8988T (cell line): ENCODE measurements around the gene RAB8B.
"Not testable (repeated sequence)": the region's sequence is repeated elsewhere in the genome, so short reads cannot be mapped to it uniquely, and the experiment has no call there.

ENCODE experiments used
- DNase-seq: peaks from one replicate; pipeline ENCODE4 v3.0.0; 2011

RAB8B gene

GRCh38 chr15:63210151-63211091, 21.0 kb downstream of the RAB8B start:
- DNase-seq: no peak

GRCh38 chr15:63211092-63211490, 21.7 kb downstream of the RAB8B start:
- no peak for DNase-seq

DNA sequence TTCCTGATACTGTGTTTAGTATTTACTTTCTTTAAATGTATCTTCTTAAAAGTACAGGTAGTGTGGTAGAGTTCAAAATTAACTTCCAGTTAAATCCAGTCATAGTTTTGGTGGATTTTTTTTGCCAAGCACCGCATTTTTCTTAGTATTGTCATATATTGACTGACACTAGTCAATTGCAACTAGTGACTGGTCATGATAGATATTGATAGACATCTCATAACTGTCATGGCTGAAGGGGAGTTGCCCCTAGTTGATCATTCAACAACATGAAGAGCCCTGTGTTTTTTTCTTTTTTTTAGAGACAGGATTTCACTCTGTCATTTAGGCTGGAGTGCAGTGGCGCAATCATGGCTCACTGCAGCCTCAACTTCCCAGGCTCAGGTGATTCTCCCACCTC, 22.1 kb downstream of the RAB8B start:
- DNase-seq: no peak

- no peak for DNase-seq
Measured at GRCh38 chr15:63212050-63213004, 22.9 kb downstream of the RAB8B start.

GRCh38 chr15:63218100-63218808, 28.8 kb downstream of the RAB8B start:
- no peak for DNase-seq

GRCh38 chr15:63219196-63219710, 29.8 kb downstream of the RAB8B start:
- no peak for DNase-seq

- DNase-seq: no peak
Measured at GRCh38 chr15:63221346-63221745, 31.9 kb downstream of the RAB8B start.

DNA sequence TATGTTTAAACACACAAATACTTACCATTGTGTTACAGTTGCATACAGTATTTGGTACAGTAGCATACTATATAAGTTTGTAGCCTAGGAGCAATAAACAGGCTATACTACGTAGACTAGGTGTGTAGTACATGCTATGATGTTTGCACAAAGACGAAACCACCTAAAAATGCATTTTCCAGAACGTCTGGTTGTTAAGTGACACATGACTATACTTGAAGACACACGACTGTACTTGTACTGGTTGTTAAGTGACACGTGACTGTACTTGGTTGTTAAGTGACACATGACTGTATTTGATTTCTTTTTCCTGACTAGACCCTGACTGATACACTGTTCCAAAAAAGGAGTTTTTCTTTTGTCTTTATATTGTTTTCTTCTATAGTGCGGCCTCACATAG, 34.1 kb downstream of the RAB8B start:
- DNase-seq: no peak

- no peak for DNase-seq
Measured at GRCh38 chr15:63225381-63225780, 36.0 kb downstream of the RAB8B start.

- DNase-seq: no peak
Measured at GRCh38 chr15:63226155-63226883, 36.9 kb downstream of the RAB8B start.

DNA sequence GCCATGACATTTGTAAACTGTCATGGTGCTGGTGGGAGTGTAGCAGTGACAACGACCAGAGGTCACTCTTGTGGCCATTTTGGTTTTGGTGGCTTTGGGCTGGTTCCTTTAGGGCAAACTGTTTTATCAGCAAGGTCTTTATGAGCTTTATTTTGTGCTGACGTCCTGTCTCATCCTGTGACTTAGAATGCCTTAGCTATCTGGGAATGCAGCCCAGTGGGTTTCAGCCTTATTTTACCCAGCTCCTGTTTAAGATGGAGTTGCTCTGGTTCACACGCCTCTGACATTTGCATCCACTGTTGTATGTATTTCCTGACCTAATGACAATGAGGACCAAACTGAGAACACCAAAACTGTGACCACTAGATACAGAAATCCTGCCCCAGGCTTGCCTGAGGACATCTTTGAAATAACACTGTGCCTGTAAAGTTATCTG, 37.6 kb downstream of the RAB8B start:
- no peak for DNase-seq

DNA sequence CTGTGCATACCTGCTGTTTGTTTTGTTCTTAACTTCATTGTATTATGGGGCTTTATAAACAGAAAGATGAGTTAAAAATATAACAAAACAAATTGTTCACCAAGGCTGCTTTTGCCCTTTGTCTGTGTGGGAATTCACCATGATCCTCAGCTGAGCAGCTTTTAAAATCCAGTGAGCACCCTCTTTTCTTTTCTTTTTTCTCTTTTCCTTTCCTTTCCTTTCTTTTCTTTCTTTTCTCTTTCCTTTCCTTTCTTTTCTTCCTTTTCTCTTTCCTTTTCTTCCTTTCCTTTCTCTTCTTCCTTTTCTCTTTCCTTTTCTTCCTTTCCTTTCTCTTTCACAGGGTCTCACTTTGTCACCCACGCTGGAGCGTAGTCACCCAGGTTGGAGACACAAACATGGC, 38.3 kb downstream of the RAB8B start:
- no peak for DNase-seq

GRCh38 chr15:63231206-63231605, 41.8 kb downstream of the RAB8B start:
- DNase-seq: no peak

- DNase-seq: no peak
Measured at GRCh38 chr15:63231706-63232105, 42.3 kb downstream of the RAB8B start.

DNA sequence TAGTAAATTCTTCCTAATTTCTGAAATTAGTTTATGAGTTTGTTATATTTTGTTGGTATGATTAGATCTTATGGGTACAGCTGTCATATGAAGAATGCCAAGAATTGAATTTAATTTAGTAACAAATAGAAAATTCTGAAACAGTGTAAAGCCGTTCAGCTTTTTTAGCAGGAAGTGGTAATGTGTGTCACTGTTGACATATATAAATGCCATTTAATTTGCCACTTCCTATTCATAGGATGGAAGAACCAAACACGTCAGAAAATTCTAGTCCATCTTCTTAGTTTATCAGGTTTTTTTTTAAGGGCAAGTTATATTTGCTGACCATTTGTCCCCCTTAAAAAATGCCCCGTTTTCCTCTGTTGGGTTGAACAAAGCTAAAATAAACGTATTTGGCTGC, 43.0 kb downstream of the RAB8B start:
- DNase-seq: no peak

DNA sequence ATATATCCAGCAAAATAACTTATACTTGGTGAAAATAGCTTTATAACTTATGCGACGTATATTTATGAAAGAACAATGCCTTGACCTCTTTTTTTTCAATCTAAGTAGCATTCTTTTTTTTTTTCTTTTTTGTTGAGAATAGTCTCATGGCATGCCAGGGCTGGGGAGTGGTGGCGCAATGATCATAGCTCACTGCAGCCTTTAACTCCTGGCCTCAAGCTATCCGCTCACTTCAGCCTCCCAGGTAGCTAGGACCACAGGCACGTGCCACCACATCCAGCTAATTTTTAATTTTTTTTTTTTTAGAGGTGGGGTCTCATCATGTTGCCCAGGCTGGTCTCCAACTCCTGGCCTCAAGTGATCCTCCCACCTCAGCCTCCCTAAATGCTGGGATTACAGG, 43.5 kb downstream of the RAB8B start:
- no peak for DNase-seq

DNA sequence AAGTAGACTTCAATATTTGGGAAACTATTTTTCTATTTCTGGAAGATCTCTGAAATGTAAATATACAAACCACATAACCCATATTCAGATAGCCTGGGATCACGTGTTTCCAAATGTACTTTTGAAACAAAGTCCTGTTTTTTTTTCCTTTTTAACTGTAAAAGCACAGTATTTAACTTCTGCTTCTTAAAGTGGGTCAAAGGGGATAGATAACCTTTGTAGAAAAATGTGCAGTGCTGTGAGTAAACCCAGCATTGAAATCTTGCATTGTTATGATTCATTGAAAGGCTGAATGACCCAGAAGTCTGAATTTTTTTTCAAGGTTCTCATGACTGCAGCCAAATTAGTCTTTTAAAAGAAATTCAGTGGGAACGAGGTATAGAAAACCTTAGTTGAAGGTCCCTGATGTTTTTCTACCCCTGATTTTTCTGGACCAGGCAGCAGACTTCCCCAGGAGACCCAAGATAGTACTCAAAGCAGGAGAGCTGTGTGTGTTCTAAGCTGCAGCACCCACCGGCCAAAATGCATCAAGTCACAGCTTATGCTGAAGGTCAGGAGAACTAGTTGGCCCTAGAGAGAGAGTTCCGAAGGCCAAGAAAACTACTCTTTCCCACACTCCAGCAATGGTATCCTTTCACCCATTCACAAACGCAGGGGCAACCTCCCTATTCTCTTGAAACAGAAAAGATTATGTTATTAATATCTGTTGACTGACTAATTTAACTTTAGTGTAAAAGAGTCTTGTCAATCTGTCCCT, 44.4 kb downstream of the RAB8B start:
- DNase-seq: no peak

DNA sequence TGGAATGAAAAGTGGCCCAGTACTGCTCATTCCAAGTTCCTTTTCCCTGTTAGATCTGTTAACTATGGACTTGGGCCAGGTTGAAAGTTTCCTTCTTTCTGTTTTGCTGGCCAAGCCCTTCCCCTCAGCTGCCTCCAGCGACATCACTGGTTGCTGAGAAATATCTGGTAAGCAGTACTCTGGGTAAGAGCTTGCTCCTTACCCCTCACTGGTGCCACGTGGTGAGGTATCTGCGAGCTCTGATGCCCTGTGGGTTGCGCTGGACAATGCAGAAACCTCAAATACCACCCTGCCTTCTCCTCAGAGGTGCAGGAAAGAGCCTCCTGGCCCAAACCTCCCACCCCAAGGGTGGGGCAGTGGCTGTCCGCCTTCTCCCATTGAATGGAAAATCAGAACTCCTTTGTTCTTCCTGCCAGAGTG, 45.1 kb downstream of the RAB8B start:
- DNase-seq: no peak

GRCh38 chr15:63236272-63236671, 46.9 kb downstream of the RAB8B start:
- DNase-seq: no peak

DNA sequence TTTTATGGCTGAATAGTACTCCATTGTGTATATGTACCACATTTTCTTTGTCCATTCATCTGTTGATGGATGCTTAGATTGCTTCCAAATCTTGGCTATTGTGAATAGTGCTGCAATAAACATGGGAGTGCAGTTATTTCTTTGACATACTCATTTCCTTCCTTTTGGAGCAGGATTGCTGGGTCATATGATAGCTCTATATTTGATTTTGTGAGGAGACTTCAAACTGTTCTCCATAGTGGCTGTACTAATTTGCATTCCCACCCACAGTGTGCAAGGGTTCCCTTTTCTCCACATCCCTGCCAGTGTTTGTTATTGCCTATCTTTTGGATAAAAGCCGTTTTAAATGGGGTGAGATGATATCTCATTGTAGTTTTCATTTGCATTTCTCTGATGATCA, 47.7 kb downstream of the RAB8B start:
- not testable (repeated sequence) for DNase-seq

DNA sequence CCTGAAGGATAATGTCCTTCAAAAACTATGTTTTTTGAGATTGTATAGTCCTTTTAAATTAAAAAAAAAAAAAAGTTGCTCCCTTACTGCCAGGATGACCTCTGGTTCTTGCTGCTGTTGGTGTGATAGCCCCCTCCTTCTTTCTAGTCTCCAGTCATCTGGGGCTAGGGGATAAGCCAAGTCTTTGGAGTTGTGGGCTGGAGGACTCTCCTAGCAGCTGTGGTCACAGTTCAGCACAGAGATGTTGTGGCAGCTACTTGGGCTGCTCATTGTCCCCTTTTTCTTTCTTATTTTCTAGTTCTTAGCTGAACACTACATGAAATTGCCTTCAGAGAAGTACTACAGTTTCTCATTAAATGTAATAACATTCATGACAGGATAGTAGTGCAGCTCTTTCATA, 48.8 kb downstream of the RAB8B start:
- no peak for DNase-seq
